Effector memory CD4-positive, alpha-beta T cell (primary cell): ENCODE results near the gene THAP3.

Experiments used
- DNase-seq, 3 donors: peaks; one replicate each; pipeline ENCODE4 v3.0.0-alpha.2; 2020
- H3K27ac ChIP-seq: 2 replicates; pipeline ENCODE4 v1.7.0; 2013; ENCODE audit warnings: mild to moderate bottlenecking, low read length, moderate library complexity; ENCODE audit not compliant: insufficient read depth, poor library complexity, severe bottlenecking
- H3K27me3 ChIP-seq: replicated peaks from 2 replicates; pipeline ENCODE4 v1.7.0; 2013; ENCODE audit warnings: mild to moderate bottlenecking, low read length; ENCODE audit not compliant: insufficient read depth, control insufficient read depth, poor library complexity, severe bottlenecking
- H3K36me3 ChIP-seq: 2 replicates; pipeline ENCODE4 v1.7.0; 2013; ENCODE audit warnings: mild to moderate bottlenecking, low read length, moderate library complexity; ENCODE audit not compliant: control insufficient read depth, insufficient read depth
- H3K4me1 ChIP-seq: 2 replicates; pipeline ENCODE4 v1.7.0; 2013; ENCODE audit warnings: low read length, mild to moderate bottlenecking; ENCODE audit not compliant: control insufficient read depth, insufficient read depth, poor library complexity, severe bottlenecking
- H3K4me3 ChIP-seq: 2 replicates; pipeline ENCODE4 v1.7.0; 2013; ENCODE audit warnings: low read length, low read depth, mild to moderate bottlenecking; ENCODE audit not compliant: insufficient read depth, poor library complexity, severe bottlenecking
- H3K9me3 ChIP-seq: 2 replicates; pipeline ENCODE4 v1.7.0; 2013; ENCODE audit warnings: mild to moderate bottlenecking, low read length, moderate library complexity; ENCODE audit not compliant: control insufficient read depth
- total RNA-seq, 3 donors: gene quantifications; one replicate each; lab custom pipeline; 2026; lab: John Stamatoyannopoulos, UW

Gene THAP3
- total RNA-seq = 7.6 to 12.2 (median 12.1) reads per million in 3 donors

- H3K4me3 ChIP-seq = peak within 1 kb of the TSS; percentile 65
- H3K27ac ChIP-seq = peak within 1 kb of the TSS; percentile 59
- H3K4me1 ChIP-seq = peaks cover 14% of the 10 kb centered on the region
- DNase-seq = peak; percentile 84 to 85 (median 85)
- no peaks in the 10 kb centered on the region for H3K9me3 ChIP-seq
- H3K36me3 ChIP-seq = peaks cover 19% of the 10 kb centered on the region
- H3K27me3 ChIP-seq = no peaks in the 10 kb centered on the region
Observed at GRCh38 chr1:6624710-6625583, at the start of gene THAP3. TSS of gene THAP3 (plus strand) at chr1:6624868. CDS start at chr1:6625219, 351 bp downstream.

- Histone ChIP-seq H3K4me3 (no peak overlapping the region), H3K36me3 (no peaks in the 10 kb centered on the region), H3K9me3 (no peaks in the 10 kb centered on the region), H3K27me3 (no peaks in the 10 kb centered on the region), H3K4me1 (peaks cover 21% of the 10 kb centered on the region), H3K27ac (no peak overlapping the region)
- DNase-seq = no peak
Observed at GRCh38 chr1:6577831-6578525, 46.7 kb upstream of the THAP3 start.

- peaks cover 21% of the 10 kb centered on the region for H3K4me1 ChIP-seq
- peak overlapping the region; percentile 87 for H3K27ac ChIP-seq
- DNase-seq = no peak
- H3K36me3 ChIP-seq = no peaks in the 10 kb centered on the region
- no peak overlapping the region for H3K4me3 ChIP-seq
- no peaks in the 10 kb centered on the region for H3K9me3 ChIP-seq
- no peaks in the 10 kb centered on the region for H3K27me3 ChIP-seq
Observed at GRCh38 chr1:6578624-6579373, 45.9 kb upstream of the THAP3 start.

- Histone ChIP-seq H3K27ac (peak within 1 kb of the TSS; percentile 87), H3K9me3 (no peaks in the 10 kb centered on the region), H3K4me3 (peak within 1 kb of the TSS; percentile 91), H3K36me3 (no peaks in the 10 kb centered on the region), H3K27me3 (no peaks in the 10 kb centered on the region), H3K4me1 (peaks cover 21% of the 10 kb centered on the region)
- peak; percentile 92 to 96 (median 94) for DNase-seq
Observed at GRCh38 chr1:6579374-6580118, 45.1 kb upstream of the THAP3 start, which contains the start of gene ZBTB48. TSS of gene ZBTB48 (plus strand) at chr1:6579994. CDS start at chr1:6580610, 616 bp downstream.

- Histone ChIP-seq H3K4me3 (peak overlapping the region; percentile 91), H3K27me3 (no peaks in the 10 kb centered on the region), H3K36me3 (no peaks in the 10 kb centered on the region), H3K9me3 (no peaks in the 10 kb centered on the region), H3K4me1 (peaks cover 21% of the 10 kb centered on the region), H3K27ac (peak overlapping the region; percentile 87)
- DNase-seq = no peak
Observed at GRCh38 chr1:6580119-6580592, 44.5 kb upstream of the THAP3 start.

- Histone ChIP-seq H3K4me1 (peaks cover 21% of the 10 kb centered on the region), H3K36me3 (no peaks in the 10 kb centered on the region), H3K9me3 (no peaks in the 10 kb centered on the region), H3K4me3 (peak overlapping the region; percentile 91), H3K27me3 (no peaks in the 10 kb centered on the region), H3K27ac (peak overlapping the region; percentile 87)
- DNase-seq = no peak
Observed at GRCh38 chr1:6580593-6581409, 43.9 kb upstream of the THAP3 start.

- no peak overlapping the region for H3K4me3 ChIP-seq
- H3K27me3 ChIP-seq = no peaks in the 10 kb centered on the region
- no peaks in the 10 kb centered on the region for H3K9me3 ChIP-seq
- H3K36me3 ChIP-seq = no peaks in the 10 kb centered on the region
- DNase-seq = no peak
- peaks cover 21% of the 10 kb centered on the region for H3K4me1 ChIP-seq
- H3K27ac ChIP-seq = no peak overlapping the region
Observed at GRCh38 chr1:6581561-6582305, 42.9 kb upstream of the THAP3 start.

- Histone ChIP-seq H3K36me3 (no peaks in the 10 kb centered on the region), H3K4me3 (no peak overlapping the region), H3K4me1 (peaks cover 21% of the 10 kb centered on the region), H3K27ac (peak overlapping the region; percentile 40), H3K27me3 (no peaks in the 10 kb centered on the region), H3K9me3 (no peaks in the 10 kb centered on the region)
- no peak for DNase-seq
Observed at GRCh38 chr1:6582370-6582769, 42.3 kb upstream of the THAP3 start.
